Effector memory CD4-positive, alpha-beta T cell (primary cell): ENCODE results near the gene KCNK16.

ENCODE experiments used
- DNase-seq, 3 donors: peaks; one replicate each; pipeline ENCODE4 v3.0.0-alpha.2; 2020
- H3K27ac ChIP-seq: 2 replicates; pipeline ENCODE4 v1.7.0; 2013; ENCODE audit warnings: mild to moderate bottlenecking, low read length, moderate library complexity; ENCODE audit not compliant: insufficient read depth, poor library complexity, severe bottlenecking
- H3K27me3 ChIP-seq: replicated peaks from 2 replicates; pipeline ENCODE4 v1.7.0; 2013; ENCODE audit warnings: mild to moderate bottlenecking, low read length; ENCODE audit not compliant: insufficient read depth, control insufficient read depth, poor library complexity, severe bottlenecking
- H3K36me3 ChIP-seq: 2 replicates; pipeline ENCODE4 v1.7.0; 2013; ENCODE audit warnings: mild to moderate bottlenecking, low read length, moderate library complexity; ENCODE audit not compliant: control insufficient read depth, insufficient read depth
- H3K4me1 ChIP-seq: 2 replicates; pipeline ENCODE4 v1.7.0; 2013; ENCODE audit warnings: low read length, mild to moderate bottlenecking; ENCODE audit not compliant: control insufficient read depth, insufficient read depth, poor library complexity, severe bottlenecking
- H3K4me3 ChIP-seq: 2 replicates; pipeline ENCODE4 v1.7.0; 2013; ENCODE audit warnings: low read length, low read depth, mild to moderate bottlenecking; ENCODE audit not compliant: insufficient read depth, poor library complexity, severe bottlenecking
- H3K9me3 ChIP-seq: 2 replicates; pipeline ENCODE4 v1.7.0; 2013; ENCODE audit warnings: mild to moderate bottlenecking, low read length, moderate library complexity; ENCODE audit not compliant: control insufficient read depth

KCNK16 gene

DNA sequence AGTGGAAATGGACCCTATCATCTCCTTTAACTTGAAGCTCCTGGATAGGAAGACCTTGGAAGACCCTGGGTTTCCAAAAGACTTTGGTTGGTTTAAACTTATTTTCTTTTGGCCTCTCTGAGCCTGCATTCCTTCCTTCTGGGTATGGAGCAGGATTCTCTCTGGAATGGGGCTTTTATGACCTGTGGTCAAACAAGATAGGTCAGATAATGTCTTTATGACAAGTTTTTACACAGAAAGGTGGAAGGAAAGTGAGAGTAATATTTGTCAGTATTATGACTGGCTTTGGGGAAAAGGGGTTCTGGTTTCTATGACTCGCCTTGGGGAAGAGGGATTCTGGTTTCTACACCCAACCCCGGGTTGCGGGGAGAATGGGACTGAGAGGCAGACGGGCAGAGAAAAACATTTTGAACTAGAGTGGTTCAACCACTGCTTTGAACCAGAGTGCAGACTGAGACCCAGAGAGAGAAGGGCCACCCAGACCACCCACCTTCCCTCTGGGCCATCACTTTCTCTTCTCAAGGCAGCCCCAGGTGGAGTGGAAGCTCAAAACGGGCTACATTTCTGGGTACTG, 55.6 kb downstream of the KCNK16 start:
- no peaks in the 10 kb centered on the region for H3K27me3 ChIP-seq
- H3K36me3 ChIP-seq: no peaks in the 10 kb centered on the region
- H3K9me3 ChIP-seq: no peaks in the 10 kb centered on the region
- H3K4me3 ChIP-seq: no peak overlapping the region
- no peak overlapping the region for H3K27ac ChIP-seq
- DNase-seq: no peak
- no peaks in the 10 kb centered on the region for H3K4me1 ChIP-seq

DNA sequence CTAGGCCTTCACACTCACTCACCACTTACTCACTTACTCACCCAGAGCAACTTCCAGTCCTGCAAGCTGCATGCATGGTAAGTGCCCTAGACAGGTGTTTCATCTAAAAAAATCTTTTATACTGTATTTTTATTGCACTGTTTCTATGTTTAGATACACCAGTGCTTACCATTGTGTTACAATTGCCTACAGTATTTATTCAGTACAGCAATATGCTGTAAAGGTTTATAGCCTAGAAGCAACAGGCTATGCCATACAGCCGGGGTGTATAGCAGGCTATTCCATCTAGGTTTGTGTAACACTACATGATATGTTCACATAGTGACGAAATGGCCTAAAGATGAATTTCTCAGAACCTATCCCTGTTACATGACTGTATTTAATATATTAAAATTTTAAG, 56.1 kb downstream of the KCNK16 start:
- Histone ChIP-seq H3K9me3 (no peaks in the 10 kb centered on the region), H3K36me3 (no peaks in the 10 kb centered on the region), H3K4me3 (no peak overlapping the region), H3K27me3 (no peaks in the 10 kb centered on the region), H3K4me1 (no peaks in the 10 kb centered on the region), H3K27ac (no peak overlapping the region)
- DNase-seq: no peak
